ENCODE data around the gene ACER2. TPM values are rescaled to one million over a fixed set of nuclear protein-coding genes. Genes with fewer than 3 reads are reported as not detected.
"Not testable (repeated sequence)": the region's sequence is repeated elsewhere in the genome, so short reads cannot be mapped to it uniquely, and the experiment has no call there.

ACER2 gene
- total RNA-seq, 1 donor from 2014 or later: 4.1 TPM

DNA sequence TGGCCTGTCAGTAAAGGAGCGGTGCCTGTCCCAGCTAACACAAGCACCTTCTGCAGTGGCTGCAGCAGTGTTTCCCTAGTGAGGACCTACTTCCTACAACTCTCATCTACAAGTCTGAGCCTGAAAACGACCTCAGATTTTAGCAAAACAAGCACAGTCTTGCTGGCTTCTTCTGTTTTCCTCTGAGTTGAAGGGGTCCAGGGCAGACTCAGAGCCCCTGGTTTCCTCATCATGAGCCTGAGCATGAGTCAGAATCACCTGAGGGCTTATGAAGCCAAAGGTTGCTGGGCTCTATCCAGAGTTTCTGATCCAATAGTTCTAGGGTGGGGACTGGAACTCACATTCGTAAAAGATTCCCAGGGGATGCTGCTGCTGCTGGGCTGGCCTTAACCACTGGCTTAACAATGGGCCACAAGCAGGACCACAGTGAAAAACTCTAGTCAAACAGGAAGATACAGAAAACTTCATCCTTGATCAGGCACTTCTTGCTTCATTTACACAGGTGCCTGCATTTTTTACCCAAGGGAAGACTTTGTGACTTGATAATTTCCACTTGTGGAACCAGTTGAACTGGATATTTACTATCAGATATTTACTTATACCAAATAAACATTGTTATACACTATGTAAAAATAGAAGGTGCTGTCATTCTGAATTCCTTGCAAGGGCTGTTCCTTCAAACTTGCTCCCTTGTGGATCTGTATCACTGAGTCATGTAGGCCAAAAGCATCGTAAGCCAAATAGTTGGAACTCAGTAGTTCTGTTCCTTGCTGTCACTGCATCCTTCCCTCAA is 4.3 kb upstream of the ACER2 start:
- DNase-seq (ENCODE audit: low spot score): no peak

GRCh38 chr9:19405771-19406170 is 3.0 kb upstream of the ACER2 start:
- DNase-seq (ENCODE audit: low spot score): no peak

More for the DNA sequence above, 4.3 kb upstream of the ACER2 start:
- intact Hi-C loops (cut with DNase I): no loop called here

DNA sequence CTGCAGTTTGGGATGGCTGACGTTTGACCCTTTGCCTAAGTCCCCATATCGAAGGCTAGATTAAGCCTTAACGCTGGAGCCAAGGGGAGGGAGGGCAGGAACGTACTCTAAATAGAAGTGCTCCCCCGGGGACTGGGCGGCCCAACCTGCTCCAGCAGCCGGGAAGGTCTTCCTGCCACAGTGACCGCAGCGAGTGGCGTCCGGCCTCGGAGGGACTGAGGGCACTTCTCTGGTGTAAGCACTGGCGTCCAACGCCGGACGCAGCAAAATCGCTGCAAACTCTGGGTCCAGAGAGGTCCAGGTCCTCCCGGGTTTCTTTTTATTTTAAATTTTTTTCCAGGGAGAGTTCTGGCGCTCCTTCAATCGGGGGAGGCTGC is 505 bp upstream of the ACER2 start:
- intact Hi-C loops (cut with DNase I): loop anchor here (1.0 to 2.0 kb wide), 2 partner anchors 29 to 48 kb away; no protein-coding TSS in a partner anchor
- peak; percentile 84 for DNase-seq (ENCODE audit: low spot score)

More at GRCh38 chr9:19405771-19406170, 3.0 kb upstream of the ACER2 start:
- intact Hi-C loops (cut with DNase I): no loop called here

DNA sequence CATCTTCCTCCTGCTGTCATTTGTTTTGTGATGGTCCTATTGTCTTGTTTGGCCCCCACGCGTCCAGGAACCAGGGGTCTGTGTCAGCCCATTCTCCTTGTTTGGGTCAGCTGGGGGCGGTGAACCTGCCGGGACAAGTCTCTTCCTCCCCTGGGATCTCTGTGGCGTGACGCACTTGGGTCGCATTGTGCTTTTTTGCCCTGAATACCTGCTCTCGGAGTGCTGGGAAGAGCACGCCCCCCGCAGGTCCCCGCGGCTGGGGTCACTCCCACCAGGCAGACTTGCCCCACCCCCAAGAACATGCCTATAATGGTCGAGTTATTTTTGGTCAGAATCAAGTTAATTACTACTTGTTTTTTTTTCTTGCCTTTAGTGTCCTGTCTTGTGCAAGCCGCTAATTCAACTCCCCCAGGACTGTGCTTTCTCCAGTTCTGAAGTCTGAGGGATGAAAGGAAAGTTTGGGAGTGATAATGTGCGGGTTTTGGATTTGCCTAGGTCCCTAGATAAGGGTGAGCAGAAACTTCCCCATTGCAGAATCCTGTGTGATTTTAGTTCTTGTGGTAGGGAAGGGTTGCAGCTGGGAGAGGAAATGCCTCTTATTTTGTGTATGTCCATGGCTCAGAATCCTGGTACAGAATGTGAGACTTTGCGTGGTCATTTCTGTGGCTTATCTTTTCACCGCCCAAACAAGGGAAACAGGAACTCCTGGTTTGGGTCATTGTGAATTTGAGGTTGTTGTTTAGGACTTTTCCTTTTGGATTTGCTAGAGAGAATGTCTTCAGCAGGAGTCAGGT is 789 bp downstream of the ACER2 start:
- no peak for DNase-seq (ENCODE audit: low spot score)
- intact Hi-C loops (cut with DNase I): loop anchor here (2.0 kb wide), 1 partner anchor 47 kb away; no protein-coding TSS in a partner anchor

- DNase-seq (ENCODE audit: low spot score): no peak
- intact Hi-C loops (cut with DNase I): no loop called here
These were observed 1.3 kb downstream of the ACER2 start for GRCh38 chr9:19410195-19410503.

- DNase-seq (ENCODE audit: low spot score): no peak
These were observed 1.8 kb downstream of the ACER2 start for GRCh38 chr9:19410594-19410993.

GRCh38 chr9:19411316-19411715 is 2.5 kb downstream of the ACER2 start:
- no peak for DNase-seq (ENCODE audit: low spot score)

More at GRCh38 chr9:19410594-19410993, 1.8 kb downstream of the ACER2 start:
- intact Hi-C loops (cut with DNase I): no loop called here

GRCh38 chr9:19413456-19413855 is 4.6 kb downstream of the ACER2 start:
- intact Hi-C loops (cut with DNase I); DNase-seq (ENCODE audit: low spot score): not testable (repeated sequence)

More at GRCh38 chr9:19411316-19411715, 2.5 kb downstream of the ACER2 start:
- intact Hi-C loops (cut with DNase I): no loop called here

GRCh38 chr9:19416143-19416542 is 7.3 kb downstream of the ACER2 start:
- DNase-seq (ENCODE audit: low spot score): no peak
- intact Hi-C loops (cut with DNase I): no loop called here

DNA sequence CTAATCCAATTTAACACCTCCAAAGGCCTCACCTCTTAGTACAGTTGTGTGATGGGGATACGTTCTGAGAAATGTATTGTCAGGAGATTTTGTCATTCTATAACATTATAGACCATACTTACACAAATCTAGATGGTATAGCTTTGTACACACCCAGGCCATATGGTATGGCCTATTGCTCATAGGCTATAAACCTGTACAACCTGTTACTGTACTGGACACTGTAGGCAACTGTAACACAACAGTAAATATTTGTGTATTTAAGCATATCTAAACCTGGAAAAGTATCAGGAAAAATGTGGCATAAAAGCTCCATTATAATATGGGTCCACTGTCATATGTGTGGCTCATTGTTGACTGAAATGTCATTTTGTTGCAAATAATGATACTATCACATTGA is 12.1 kb downstream of the ACER2 start:
- intact Hi-C loops (cut with DNase I): no loop called here
- no peak for DNase-seq (ENCODE audit: low spot score)

DNA sequence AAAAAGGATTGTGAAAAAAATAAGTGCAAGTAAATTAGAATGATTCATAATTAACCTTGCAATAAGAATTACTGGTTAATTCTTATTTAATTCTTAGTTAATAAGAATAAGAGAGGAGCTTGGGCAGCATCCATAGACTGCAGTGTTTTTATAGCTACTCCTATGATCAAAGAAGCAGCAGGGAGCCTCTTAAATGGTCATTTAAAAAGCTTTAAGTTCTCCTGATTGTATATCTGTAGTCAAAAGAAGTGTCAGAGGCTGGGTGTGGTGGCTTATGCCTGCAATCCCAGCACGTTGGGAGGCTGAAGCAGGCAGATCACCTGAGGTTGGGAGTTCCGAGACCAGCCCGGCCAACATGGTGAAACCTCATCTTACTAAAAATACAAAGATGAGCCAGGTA is 14.4 kb downstream of the ACER2 start:
- intact Hi-C loops (cut with DNase I): no loop called here
- DNase-seq (ENCODE audit: low spot score): no peak

DNA sequence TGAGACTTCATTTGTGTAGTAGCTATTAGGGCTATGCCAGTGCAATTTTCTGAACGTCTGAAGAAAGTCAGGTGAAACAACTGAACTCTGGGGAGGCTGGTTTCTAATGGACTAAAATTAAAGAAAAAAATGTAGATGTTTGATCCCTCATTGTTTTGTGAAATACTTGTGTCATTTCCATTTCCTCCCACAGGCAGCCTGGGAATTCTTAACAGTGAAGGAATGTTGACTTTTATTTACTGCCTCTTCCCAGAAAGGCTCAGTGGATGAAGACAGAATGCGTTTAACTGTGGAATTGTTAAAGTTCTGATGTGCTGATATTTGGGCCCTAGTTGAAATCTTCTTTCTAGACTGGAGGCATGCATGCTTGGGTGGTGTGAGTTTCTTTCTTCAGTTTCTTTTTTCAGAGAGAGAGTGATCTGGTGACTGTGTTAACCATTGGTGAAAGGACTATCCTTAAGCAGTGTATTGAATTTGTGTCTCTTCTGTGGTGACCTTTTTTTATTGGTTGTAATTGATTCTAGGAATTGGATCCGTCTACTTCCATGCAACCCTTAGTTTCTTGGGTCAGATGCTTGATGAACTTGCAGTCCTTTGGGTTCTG is 15.5 kb downstream of the ACER2 start:
- intact Hi-C loops (cut with DNase I): no loop called here
- DNase-seq (ENCODE audit: low spot score): no peak

DNA sequence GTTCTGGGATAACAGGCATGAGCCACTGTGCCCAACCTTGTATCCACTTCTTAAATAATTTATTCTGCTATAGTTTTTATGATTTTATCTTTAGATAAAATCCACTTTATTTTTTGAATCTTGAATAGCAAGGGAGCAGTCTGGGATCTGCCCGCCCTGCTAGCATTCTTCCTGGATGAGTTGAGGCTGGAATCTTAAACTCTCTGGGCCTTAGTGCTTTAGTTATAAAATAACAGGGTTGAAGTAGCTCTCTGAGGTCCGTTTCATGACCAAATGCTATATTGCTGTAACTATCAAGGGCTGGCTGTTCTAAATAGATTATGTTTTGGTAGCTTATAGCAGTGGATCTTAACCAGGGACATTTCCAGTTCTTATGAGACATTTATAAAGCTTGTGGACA is 20.8 kb downstream of the ACER2 start:
- DNase-seq (ENCODE audit: low spot score): no peak
- intact Hi-C loops (cut with DNase I): no loop called here

DNA sequence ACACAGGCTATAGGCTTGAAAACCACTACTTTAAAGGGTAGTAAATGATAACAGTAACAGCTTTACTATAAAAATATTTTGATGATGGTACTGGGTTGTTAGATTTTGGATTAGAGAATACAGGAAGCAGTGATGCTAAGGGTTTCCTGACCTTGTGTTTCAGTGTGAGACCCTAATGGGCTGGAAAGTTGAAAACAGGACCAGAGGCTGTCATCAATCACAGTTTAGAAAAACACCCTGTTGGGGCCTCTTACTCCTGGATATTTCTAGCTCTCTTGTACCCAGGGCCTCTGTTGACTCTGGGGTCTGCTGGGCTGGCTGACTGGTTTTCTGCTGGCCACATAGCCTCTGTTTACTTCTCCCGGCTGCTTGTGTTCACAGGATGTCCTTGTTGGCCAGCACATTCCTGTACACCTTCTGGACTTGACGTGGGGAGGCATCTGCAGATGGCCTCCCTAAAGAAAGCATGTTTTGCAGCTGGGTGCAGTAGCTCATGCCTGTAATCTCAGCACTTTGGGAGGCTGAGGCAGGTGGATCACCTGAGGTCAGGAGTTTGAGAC is 21.5 kb downstream of the ACER2 start:
- DNase-seq (ENCODE audit: low spot score): no peak
- intact Hi-C loops (cut with DNase I): no loop called here

GRCh38 chr9:19431361-19432171 is 22.8 kb downstream of the ACER2 start:
- intact Hi-C loops (cut with DNase I): no loop called here
- no peak for DNase-seq (ENCODE audit: low spot score)

GRCh38 chr9:19432473-19432872 is 23.7 kb downstream of the ACER2 start:
- intact Hi-C loops (cut with DNase I): no loop called here
- no peak for DNase-seq (ENCODE audit: low spot score)

DNA sequence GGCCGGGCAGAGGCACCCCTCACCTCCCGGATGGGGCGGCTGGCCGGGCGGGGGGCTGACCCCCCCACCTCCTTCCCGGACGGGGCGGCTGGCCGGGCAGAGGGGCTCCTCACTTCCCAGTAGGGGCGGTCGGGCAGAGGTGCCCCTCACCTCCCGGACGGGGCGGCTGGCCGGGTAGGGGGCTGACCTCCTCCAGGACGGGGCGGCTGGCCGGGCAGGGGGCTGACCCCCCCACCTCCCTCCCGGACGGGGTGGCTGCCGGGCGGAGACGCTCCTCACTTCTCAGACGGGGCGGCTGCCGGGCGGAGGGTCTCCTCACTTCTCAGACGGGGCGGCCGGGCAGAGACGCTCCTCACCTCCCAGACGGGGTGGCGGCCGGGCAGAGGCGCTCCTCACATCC is 24.9 kb downstream of the ACER2 start:
- DNase-seq (ENCODE audit: low spot score); intact Hi-C loops (cut with DNase I): not testable (repeated sequence)

DNA sequence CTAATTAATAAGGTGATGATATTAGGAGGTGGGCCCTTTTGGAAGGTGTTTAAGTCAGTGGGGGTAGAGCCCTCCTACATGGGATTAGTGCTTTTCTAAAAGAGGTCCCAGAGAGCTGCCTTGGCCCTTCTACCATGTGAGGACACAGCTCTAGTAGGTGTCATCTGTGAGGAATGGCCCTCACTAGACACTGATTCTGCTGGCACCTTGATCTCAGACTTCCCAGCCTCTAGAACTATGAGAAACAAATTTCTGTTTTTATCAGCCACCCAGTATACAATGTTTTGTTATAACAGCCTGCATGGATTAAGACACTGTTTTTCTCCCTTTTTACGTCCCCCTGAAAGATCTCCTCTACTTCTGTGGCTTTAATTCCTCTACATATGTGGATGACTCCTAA is 31.6 kb downstream of the ACER2 start:
- no peak for DNase-seq (ENCODE audit: low spot score)
- intact Hi-C loops (cut with DNase I): no loop called here

GRCh38 chr9:19440823-19441580 is 32.2 kb downstream of the ACER2 start:
- DNase-seq (ENCODE audit: low spot score): no peak
- intact Hi-C loops (cut with DNase I): no loop called here

All from cardiac septum (tissue), 1 donor.